IMR-90 (cell line): ENCODE measurements around the gene TPPP. TPM values are rescaled to one million over a fixed set of nuclear protein-coding genes. Genes with fewer than 3 reads are reported as not detected.
"Not testable (repeated sequence)": the region's sequence is repeated elsewhere in the genome, so short reads cannot be mapped to it uniquely, and the experiment has no call there.

Source experiments
- ATAC-seq: fragments of 200-7000 bp; cut with Tn5 transposase; 2 replicates; pipeline ENCODE4 v1.9.1; 2020; ENCODE audit warnings: low read depth, mild to moderate bottlenecking, moderate library complexity
- BruUV-seq: library from RNA; stranded (reverse); fragments of 400-500 nt; replicated peaks from 2 replicates; lab custom pipeline; 2021; lab: Mats Ljungman, UMichigan
- CTCF ChIA-PET: fragments of 300-600 bp; formaldehyde crosslinking; extraction: SDS; loops from one replicate; lab custom pipeline; 2021; ENCODE audit warnings: antibody characterized with exemption; lab: Yijun Ruan, JAX
- POLR2A ChIA-PET: fragments of 300-600 bp; sonication (Branson Sonifier 250); formaldehyde crosslinking; loops from one replicate; lab custom pipeline; 2022; ENCODE audit warnings: antibody characterized with exemption; ENCODE audit not compliant: unreplicated experiment; lab: Charles Lee
- DNase-seq: peaks from one replicate; pipeline ENCODE4 v3.0.0; 2013
- H2AFZ ChIP-seq: replicated peaks from 2 replicates; pipeline ENCODE3; 2013; ENCODE audit warnings: low read length, mild to moderate bottlenecking; ENCODE audit not compliant: poor library complexity
- H2AK5ac ChIP-seq: 2 replicates; pipeline ENCODE4 v1.6.1; 2013; ENCODE audit warnings: low read depth, low read length, inconsistent platforms
- H2AK9ac ChIP-seq: replicated peaks from 2 replicates; pipeline ENCODE3; 2013; ENCODE audit warnings: mild to moderate bottlenecking, low read depth, low read length, moderate library complexity; ENCODE audit not compliant: poor library complexity
- H2BK120ac ChIP-seq: 2 replicates; pipeline ENCODE4 v1.6.1; 2013; ENCODE audit warnings: low read depth, low read length, inconsistent platforms
- H2BK15ac ChIP-seq: 3 replicates; pipeline ENCODE4 v1.6.1; 2013; ENCODE audit warnings: low read depth, low read length, inconsistent platforms
- H2BK20ac ChIP-seq: 2 replicates; pipeline ENCODE4 v1.6.1; 2013; ENCODE audit warnings: low read depth, mild to moderate bottlenecking, inconsistent platforms, low read length, moderate library complexity
- H2BK5ac ChIP-seq: 2 replicates; pipeline ENCODE4 v1.6.1; 2013; ENCODE audit warnings: mild to moderate bottlenecking, low read depth, low read length, inconsistent platforms; ENCODE audit not compliant: poor library complexity, severe bottlenecking
- H3K14ac ChIP-seq: replicated peaks from 2 replicates; pipeline ENCODE4 v1.6.1; 2013; ENCODE audit warnings: low read depth, low read length, inconsistent platforms
- H3K18ac ChIP-seq: 2 replicates; pipeline ENCODE4 v1.6.1; 2013; ENCODE audit warnings: low read depth, low read length, control low read depth
- H3K23ac ChIP-seq: 2 replicates; pipeline ENCODE4 v1.6.1; 2013; ENCODE audit warnings: low read depth, low read length, inconsistent platforms
- H3K27ac ChIP-seq: 2 replicates; pipeline ENCODE4 v1.5.1; 2013; ENCODE audit warnings: mild to moderate bottlenecking, control low read depth, low read length; ENCODE audit not compliant: insufficient read depth
- H3K27me3 ChIP-seq: 2 replicates; pipeline ENCODE4 v1.6.1; 2013; ENCODE audit warnings: low read length; ENCODE audit not compliant: control insufficient read depth, insufficient read depth
- H3K36me3 ChIP-seq: 2 replicates; pipeline ENCODE4 v1.6.1; 2013; ENCODE audit warnings: low read length, mixed read lengths; ENCODE audit not compliant: control insufficient read depth, insufficient read depth
- H3K4ac ChIP-seq: 2 replicates; pipeline ENCODE4 v1.6.1; 2013; ENCODE audit warnings: low read depth, low read length, inconsistent platforms
- H3K4me1 ChIP-seq: 2 replicates; pipeline ENCODE4 v1.6.1; 2013; ENCODE audit warnings: low read length, mixed read lengths; ENCODE audit not compliant: control insufficient read depth, insufficient read depth
- H3K4me2 ChIP-seq: 2 replicates; pipeline ENCODE4 v1.6.1; 2013; ENCODE audit warnings: low read depth, mild to moderate bottlenecking, control low read depth, low read length, moderate library complexity
- H3K4me3 ChIP-seq: 2 replicates; pipeline ENCODE4 v1.5.1; 2013; ENCODE audit warnings: low read depth, mild to moderate bottlenecking, control low read depth, low read length, moderate library complexity; ENCODE audit not compliant: insufficient read depth
- H3K56ac ChIP-seq: 2 replicates; pipeline ENCODE4 v1.6.1; 2013; ENCODE audit warnings: low read length, inconsistent platforms; ENCODE audit not compliant: insufficient read depth; ENCODE audit errors: extremely low read depth
- H3K79me1 ChIP-seq, 2 experiments: 2 replicates each; pipeline ENCODE4 v1.6.1; 2013; ENCODE audit warnings: low read length in 2 of 2, inconsistent platforms in 1 of 2, low read depth in 1 of 2
- H3K9ac ChIP-seq: 2 replicates; pipeline ENCODE4 v1.6.1; 2013; ENCODE audit warnings: low read depth, low read length, control low read depth
- H3K9me1 ChIP-seq: 2 replicates; pipeline ENCODE4 v1.6.1; 2013; ENCODE audit warnings: low read length, inconsistent platforms; ENCODE audit not compliant: insufficient read depth
- H3K9me3 ChIP-seq: 2 replicates; pipeline ENCODE4 v1.6.1; 2013; ENCODE audit warnings: low read length; ENCODE audit not compliant: control insufficient read depth, insufficient read depth
- H4K20me1 ChIP-seq: 2 replicates; pipeline ENCODE4 v1.6.1; 2013; ENCODE audit warnings: low read length, inconsistent platforms; ENCODE audit not compliant: insufficient read depth
- H4K5ac ChIP-seq: 2 replicates; pipeline ENCODE4 v1.6.1; 2013; ENCODE audit warnings: mild to moderate bottlenecking, low read depth, low read length, control low read depth
- H4K8ac ChIP-seq, 2 experiments: 2 replicates each; pipeline ENCODE4 v1.6.1; 2013; ENCODE audit warnings: low read depth in 2 of 2, low read length in 2 of 2, control low read depth in 1 of 2, inconsistent platforms in 1 of 2
- H4K91ac ChIP-seq: 2 replicates; pipeline ENCODE4 v1.6.1; 2013; ENCODE audit warnings: low read depth, low read length, inconsistent platforms; ENCODE audit not compliant: insufficient read depth
- WGBS, 2 experiments: methylation state at CpG; one replicate each; pipeline versions ENCODE4 v1.1.5 to v1.1.7; 2013; ENCODE audit warnings: missing lambda C conversion rate in 2 of 2; ENCODE audit not compliant: insufficient read length in 1 of 2; ENCODE audit errors: extremely low coverage in 2 of 2; 5-methylcytosine and 5-hydroxymethylcytosine counted together
- dilution Hi-C: fragments of 300-500 bp; cut with HindIII; formaldehyde crosslinking; loops from one replicate; pipeline ENCODE4 v1.14.3; 2018; ENCODE audit warnings: low sequenced_read_pairs; ENCODE audit not compliant: unreplicated experiment
- in situ Hi-C: fragments of 300-500 bp; cut with MboI; formaldehyde crosslinking; loops from 3 replicates; pipeline ENCODE4 v1.14.3; 2019; ENCODE audit warnings: low sequenced_read_pairs, inconsistent platforms, mixed read lengths
- intact Hi-C: fragments of 100-400 bp; cut with micrococcal nuclease; formaldehyde crosslinking; loops from 2 replicates; pipeline ENCODE4 v1.10.0; 2022
- polyA plus RNA-seq, 3 experiments: library from polyadenylated mRNA; depleted of rRNA; stranded (reverse); fragments of >200 nt; gene quantifications; 2 replicates each; pipeline ENCODE4 v1.2.3, GENCODE V29; 2012; ENCODE audit warnings: low replicate concordance in 1 of 3
- total RNA-seq: library from RNA; depleted of rRNA; stranded (reverse); fragments of >200 nt; gene quantifications from 2 replicates; pipeline ENCODE4 v1.2.3, GENCODE V29; 2012

Gene TPPP
- total and polyA plus RNA-seq, 2 of the 4 experiments (the other 2 are of a cell fraction): under 0.01 to 0.07 TPM

DNA sequence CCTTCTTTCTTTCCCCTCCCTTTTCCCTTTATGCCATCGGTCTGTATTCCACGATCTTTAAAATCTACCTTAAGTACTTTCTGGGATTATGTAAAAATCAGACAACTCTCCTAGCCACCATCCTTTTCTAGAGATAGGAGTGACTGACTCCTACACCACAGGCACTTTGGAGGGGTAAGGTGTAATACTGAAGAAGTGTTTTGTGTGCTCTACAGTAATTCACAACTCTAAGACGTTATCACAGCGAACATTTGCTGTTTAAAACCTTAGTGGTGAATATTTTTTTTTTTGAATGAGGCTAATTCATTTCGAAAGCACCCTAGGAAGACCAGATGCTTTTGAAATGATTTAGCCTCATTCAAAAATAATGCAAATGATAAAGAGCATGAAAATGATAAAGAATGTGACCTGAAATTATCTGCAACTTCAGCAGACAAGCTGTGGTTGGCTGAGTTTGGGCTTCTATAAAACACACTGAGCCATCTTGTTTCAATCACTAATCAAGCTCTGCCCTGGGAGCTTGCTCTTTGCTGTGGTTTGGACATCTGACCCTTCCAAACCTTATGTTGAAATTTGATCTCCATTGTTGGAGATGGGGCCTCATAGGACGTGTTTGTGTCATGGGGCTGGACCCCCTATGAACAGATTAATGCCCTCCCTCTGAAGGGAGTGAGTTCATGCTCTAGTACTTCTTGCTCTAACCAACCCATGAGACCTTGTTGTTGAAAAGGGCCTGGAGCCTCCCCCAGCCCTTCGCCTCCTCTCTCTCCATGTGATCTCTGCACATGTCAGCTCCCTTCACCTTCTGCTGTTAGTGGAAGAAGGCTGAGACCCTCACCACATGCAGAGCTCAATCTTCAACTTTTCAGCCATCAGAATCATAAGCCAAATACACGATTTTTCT is 21.3 kb upstream of the TPPP start:
- POLR2A ChIA-PET, H2AFZ ChIP-seq, H2BK120ac ChIP-seq, H4K91ac ChIP-seq, H3K14ac ChIP-seq, H3K18ac ChIP-seq, ATAC-seq, H4K5ac ChIP-seq, H3K56ac ChIP-seq, CTCF ChIA-PET, H3K23ac ChIP-seq, BruUV-seq, H3K9ac ChIP-seq, H3K27ac ChIP-seq, H4K20me1 ChIP-seq, H3K27me3 ChIP-seq, H3K4me2 ChIP-seq, H2AK5ac ChIP-seq, H3K4ac ChIP-seq, H4K8ac ChIP-seq, dilution Hi-C loops, H3K9me3 ChIP-seq, H2BK5ac ChIP-seq, in situ Hi-C loops, H3K4me3 ChIP-seq, H3K9me1 ChIP-seq, H3K4me1 ChIP-seq, H2AK9ac ChIP-seq, H3K79me1 ChIP-seq, H3K36me3 ChIP-seq, DNase-seq, H2BK20ac ChIP-seq, H2BK15ac ChIP-seq: not testable (repeated sequence)
- intact Hi-C loops: loop anchor here (5.0 kb wide), 1 partner anchor 83 kb away; no protein-coding TSS in a partner anchor
- WGBS, 2 experiments: no CpG with 5 or more reads among the region's 8 CpGs

DNA sequence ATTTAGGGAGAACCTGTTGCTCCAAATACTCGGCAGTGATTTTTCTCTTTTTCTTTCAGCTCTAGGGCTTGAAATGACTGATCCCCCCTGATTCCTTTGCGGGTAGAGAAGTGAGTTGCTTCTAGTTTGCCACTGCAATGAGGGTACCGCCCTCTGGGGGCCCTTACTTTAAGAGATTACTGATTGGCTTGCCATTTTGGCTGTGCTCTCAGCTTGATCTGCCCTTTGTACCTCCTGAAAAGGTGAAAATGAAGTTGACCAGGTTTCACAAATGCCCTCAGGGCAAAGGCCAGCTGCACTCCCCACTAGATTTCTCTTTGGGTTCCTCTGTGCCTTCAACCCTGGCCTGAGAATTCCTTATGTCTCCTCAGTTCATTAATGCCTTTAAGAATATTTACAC is 20.5 kb upstream of the TPPP start:
- H3K4me1 ChIP-seq, H2AK9ac ChIP-seq, H2BK120ac ChIP-seq, H3K27me3 ChIP-seq, H3K4me3 ChIP-seq, H2AFZ ChIP-seq, H3K9ac ChIP-seq, H4K5ac ChIP-seq, in situ Hi-C loops, H3K56ac ChIP-seq, DNase-seq, H2AK5ac ChIP-seq, POLR2A ChIA-PET, H4K91ac ChIP-seq, H3K9me3 ChIP-seq, H3K23ac ChIP-seq, dilution Hi-C loops, H3K18ac ChIP-seq, H3K4ac ChIP-seq, H2BK20ac ChIP-seq, H4K20me1 ChIP-seq, H2BK15ac ChIP-seq, BruUV-seq, H2BK5ac ChIP-seq, H3K14ac ChIP-seq, CTCF ChIA-PET, H3K36me3 ChIP-seq, H3K79me1 ChIP-seq, ATAC-seq, H3K4me2 ChIP-seq, H3K9me1 ChIP-seq, H3K27ac ChIP-seq, H4K8ac ChIP-seq: not testable (repeated sequence)
- no CpG with 5 or more reads among the region's 3 CpGs for WGBS, 2 experiments
- intact Hi-C loops: loop anchor here (5.0 kb wide), 1 partner anchor 84 kb away; no protein-coding TSS in a partner anchor
